Thyroid gland (tissue), 4 donors: ENCODE data around the gene EEA1.

ENCODE experiments used
- CTCF ChIP-seq, 6 experiments: fragments of 200-600 bp in 3 of 6; fragments of 450-650 bp in 3 of 6; sonication (generic) in 3 of 6; IDR thresholded peaks; one replicate each; pipeline ENCODE4 v1.5.1; 2016 to 2019; ENCODE audit warnings: antibody characterized with exemption in 6 of 6, mild to moderate bottlenecking in 2 of 6, inconsistent platforms in 1 of 6, moderate library complexity in 1 of 6
- POLR2A ChIP-seq, 2 donors: fragments of 450-650 bp; IDR thresholded peaks; one replicate each; pipeline ENCODE4 v1.6.1; 2017; ENCODE audit warnings: antibody characterized with exemption in 2 of 2, mild to moderate bottlenecking in 2 of 2, moderate library complexity in 1 of 2

DNA sequence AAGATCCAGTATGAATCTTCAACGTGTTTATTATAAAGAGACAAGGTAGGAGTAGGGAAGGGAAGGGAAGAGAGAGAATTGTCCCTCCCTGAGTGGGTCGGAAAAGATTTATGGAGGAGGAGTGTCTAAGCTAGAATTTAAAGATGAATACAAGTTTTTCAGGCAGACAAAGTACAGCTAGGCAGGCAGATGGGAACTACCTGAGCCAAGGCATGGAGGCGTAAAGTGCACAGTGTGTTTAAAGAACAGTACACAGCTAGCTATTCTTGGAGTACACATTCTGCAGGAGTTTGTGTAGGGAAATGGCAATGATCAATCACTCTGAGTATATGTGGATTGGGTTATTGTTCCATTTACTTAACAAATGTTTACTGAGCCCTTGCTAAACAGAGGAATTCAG lies 206.2 kb downstream of the EEA1 start:
- TF ChIP-seq CTCF (IDR thresholded peaks at IDR 0.05) (no peak), POLR2A (IDR thresholded peaks at IDR 0.05) (no peak)
